Measurements from ENCODE around the gene TRABD2B.

The TRABD2B gene

GRCh38 chr1:47843781-47844557, 153.2 kb downstream of the TRABD2B start:
- WGBS, result 64% methylated on average over 10 of the region's 10 CpGs
- no peak for DNase-seq
- no peak overlapping the region for H2BK12ac ChIP-seq (ENCODE audit: low read length in 2 of 2)

GRCh38 chr1:47843059-47843458, 154.1 kb downstream of the TRABD2B start:
- no peak overlapping the region for H3K4ac ChIP-seq (ENCODE audit: low read depth in 1 of 2, low read length in 2 of 2)
- no peaks in the 10 kb centered on the region for H3K4me1 ChIP-seq (ENCODE audit: control insufficient read depth, insufficient read depth, low read depth, low read length)
- no peaks in the 10 kb centered on the region for H3K79me1 ChIP-seq (replicated peaks; ENCODE audit: low read length, poor library complexity, severe bottlenecking)
- H2BK120ac ChIP-seq (ENCODE audit: low read depth, low read length), result no peak overlapping the region
- no peaks in the 10 kb centered on the region for H3K36me3 ChIP-seq (ENCODE audit: control insufficient read depth in 1 of 2, insufficient read depth in 2 of 2, low read depth in 1 of 2, low read length in 2 of 2)
- H3K23ac ChIP-seq (ENCODE audit: low read length in 2 of 2), result no peak overlapping the region
- H3K27ac ChIP-seq (ENCODE audit: low read length, poor library complexity, severe bottlenecking), result no peak overlapping the region
- no peak overlapping the region for H2AK5ac ChIP-seq (ENCODE audit: low read length, severe bottlenecking)
- no peak overlapping the region for H3K14ac ChIP-seq (ENCODE audit: low read length in 2 of 2)
- H3K27me3 ChIP-seq (ENCODE audit: control insufficient read depth in 1 of 2, insufficient read depth in 1 of 2, low read length in 2 of 2), result peaks cover 5 to 10% of the 10 kb centered on the region in 2 experiments
- no peak overlapping the region for H2BK12ac ChIP-seq (ENCODE audit: low read length in 2 of 2)
- no peak overlapping the region for H4K8ac ChIP-seq (ENCODE audit: low read length)
- H3K18ac ChIP-seq (ENCODE audit: low read depth in 1 of 2, low read length in 2 of 2), result no peak overlapping the region
- no peak overlapping the region for H4K91ac ChIP-seq (ENCODE audit: low read length)
- no peaks in the 10 kb centered on the region for H3K9me3 ChIP-seq (ENCODE audit: control insufficient read depth, low read length)
- H2BK15ac ChIP-seq (ENCODE audit: low read depth, poor library complexity, severe bottlenecking), result no peak overlapping the region
- WGBS, result 70% methylated on average over 6 of the region's 6 CpGs
- no peak overlapping the region for H2BK5ac ChIP-seq (ENCODE audit: low read depth, low read length, poor library complexity, severe bottlenecking)
- no peak overlapping the region for H3K9ac ChIP-seq (ENCODE audit: low read length)
- no peak overlapping the region for H2AFZ ChIP-seq (ENCODE audit: low read depth, low read length)
- H3K4me2 ChIP-seq (ENCODE audit: low read length, poor library complexity, severe bottlenecking), result no peak overlapping the region
- no peak for DNase-seq
- no peak overlapping the region for H3K4me3 ChIP-seq (ENCODE audit: insufficient read depth in 1 of 2, low read depth in 1 of 2, low read length in 2 of 2)

More at GRCh38 chr1:47843781-47844557, 153.2 kb downstream of the TRABD2B start:
- Histone ChIP-seq H3K27ac (ENCODE audit: low read length, poor library complexity, severe bottlenecking) (no peak overlapping the region), H3K9ac (ENCODE audit: low read length) (no peak overlapping the region), H3K79me1 (replicated peaks; ENCODE audit: low read length, poor library complexity, severe bottlenecking) (no peaks in the 10 kb centered on the region), H2BK5ac (ENCODE audit: low read depth, low read length, poor library complexity, severe bottlenecking) (no peak overlapping the region), H4K8ac (ENCODE audit: low read length) (no peak overlapping the region), H3K18ac (ENCODE audit: low read depth in 1 of 2, low read length in 2 of 2) (no peak overlapping the region), H2BK15ac (ENCODE audit: low read depth, poor library complexity, severe bottlenecking) (no peak overlapping the region), H2BK120ac (ENCODE audit: low read depth, low read length) (no peak overlapping the region), H3K9me3 (ENCODE audit: control insufficient read depth, low read length) (no peaks in the 10 kb centered on the region), H3K36me3 (ENCODE audit: control insufficient read depth in 1 of 2, insufficient read depth in 2 of 2, low read depth in 1 of 2, low read length in 2 of 2) (no peaks in the 10 kb centered on the region), H2AFZ (ENCODE audit: low read depth, low read length) (no peak overlapping the region), H3K4me2 (ENCODE audit: low read length, poor library complexity, severe bottlenecking) (no peak overlapping the region), H3K27me3 (ENCODE audit: control insufficient read depth in 1 of 2, insufficient read depth in 1 of 2, low read length in 2 of 2) (peaks cover 5 to 10% of the 10 kb centered on the region in 2 experiments), H3K23ac (ENCODE audit: low read length in 2 of 2) (no peak overlapping the region), H4K91ac (ENCODE audit: low read length) (no peak overlapping the region), H3K14ac (ENCODE audit: low read length in 2 of 2) (no peak overlapping the region), H2AK5ac (ENCODE audit: low read length, severe bottlenecking) (no peak overlapping the region), H3K4me1 (ENCODE audit: control insufficient read depth, insufficient read depth, low read depth, low read length) (no peaks in the 10 kb centered on the region), H3K4me3 (ENCODE audit: insufficient read depth in 1 of 2, low read depth in 1 of 2, low read length in 2 of 2) (no peak overlapping the region), H3K4ac (ENCODE audit: low read depth in 1 of 2, low read length in 2 of 2) (no peak overlapping the region)

- no peak overlapping the region for H3K14ac ChIP-seq (ENCODE audit: low read length in 2 of 2)
- H2BK5ac ChIP-seq (ENCODE audit: low read depth, low read length, poor library complexity, severe bottlenecking), result no peak overlapping the region
- H3K79me1 ChIP-seq (replicated peaks; ENCODE audit: low read length, poor library complexity, severe bottlenecking), result no peaks in the 10 kb centered on the region
- H3K27ac ChIP-seq (ENCODE audit: low read length, poor library complexity, severe bottlenecking), result no peak overlapping the region
- H3K18ac ChIP-seq (ENCODE audit: low read depth in 1 of 2, low read length in 2 of 2), result no peak overlapping the region
- no peaks in the 10 kb centered on the region for H3K36me3 ChIP-seq (ENCODE audit: control insufficient read depth in 1 of 2, insufficient read depth in 2 of 2, low read depth in 1 of 2, low read length in 2 of 2)
- no peak overlapping the region for H2AFZ ChIP-seq (ENCODE audit: low read depth, low read length)
- no peaks in the 10 kb centered on the region for H3K9me3 ChIP-seq (ENCODE audit: control insufficient read depth, low read length)
- WGBS, result 31% methylated on average over 5 of the region's 5 CpGs
- H2BK15ac ChIP-seq (ENCODE audit: low read depth, poor library complexity, severe bottlenecking), result no peak overlapping the region
- H4K8ac ChIP-seq (ENCODE audit: low read length), result no peak overlapping the region
- H2BK120ac ChIP-seq (ENCODE audit: low read depth, low read length), result no peak overlapping the region
- H3K4me1 ChIP-seq (ENCODE audit: control insufficient read depth, insufficient read depth, low read depth, low read length), result no peaks in the 10 kb centered on the region
- no peak overlapping the region for H3K4ac ChIP-seq (ENCODE audit: low read depth in 1 of 2, low read length in 2 of 2)
- H2AK5ac ChIP-seq (ENCODE audit: low read length, severe bottlenecking), result no peak overlapping the region
- H3K27me3 ChIP-seq (ENCODE audit: control insufficient read depth in 1 of 2, insufficient read depth in 1 of 2, low read length in 2 of 2), result peaks cover 5 to 10% of the 10 kb centered on the region in 2 experiments
- H3K4me3 ChIP-seq (ENCODE audit: insufficient read depth in 1 of 2, low read depth in 1 of 2, low read length in 2 of 2), result no peak overlapping the region
- H4K91ac ChIP-seq (ENCODE audit: low read length), result no peak overlapping the region
- no peak for DNase-seq
- no peak overlapping the region for H3K4me2 ChIP-seq (ENCODE audit: low read length, poor library complexity, severe bottlenecking)
- no peak overlapping the region for H3K23ac ChIP-seq (ENCODE audit: low read length in 2 of 2)
- no peak overlapping the region for H3K9ac ChIP-seq (ENCODE audit: low read length)
- H2BK12ac ChIP-seq (ENCODE audit: low read length in 2 of 2), result no peak overlapping the region
Measured at GRCh38 chr1:47842228-47842919, 154.8 kb downstream of the TRABD2B start.

GRCh38 chr1:47841356-47841755, 155.8 kb downstream of the TRABD2B start:
- peaks cover 5 to 8% of the 10 kb centered on the region in 2 experiments for H3K27me3 ChIP-seq (ENCODE audit: control insufficient read depth in 1 of 2, insufficient read depth in 1 of 2, low read length in 2 of 2)
- no peaks in the 10 kb centered on the region for H3K4me1 ChIP-seq (ENCODE audit: control insufficient read depth, insufficient read depth, low read depth, low read length)
- DNase-seq, result no peak
- H2BK120ac ChIP-seq (ENCODE audit: low read depth, low read length), result no peak overlapping the region
- no peak overlapping the region for H2AFZ ChIP-seq (ENCODE audit: low read depth, low read length)
- H3K4me2 ChIP-seq (ENCODE audit: low read length, poor library complexity, severe bottlenecking), result no peak overlapping the region
- no peak overlapping the region for H3K4ac ChIP-seq (ENCODE audit: low read depth in 1 of 2, low read length in 2 of 2)
- WGBS, result 66% methylated on average over 3 of the region's 3 CpGs
- no peak overlapping the region for H2BK15ac ChIP-seq (ENCODE audit: low read depth, poor library complexity, severe bottlenecking)
- H3K9ac ChIP-seq (ENCODE audit: low read length), result no peak overlapping the region
- H2BK12ac ChIP-seq (ENCODE audit: low read length in 2 of 2), result no peak overlapping the region
- no peak overlapping the region for H3K18ac ChIP-seq (ENCODE audit: low read depth in 1 of 2, low read length in 2 of 2)
- H3K14ac ChIP-seq (ENCODE audit: low read length in 2 of 2), result no peak overlapping the region
- no peak overlapping the region for H2BK5ac ChIP-seq (ENCODE audit: low read depth, low read length, poor library complexity, severe bottlenecking)
- no peak overlapping the region for H3K23ac ChIP-seq (ENCODE audit: low read length in 2 of 2)
- no peak overlapping the region for H3K4me3 ChIP-seq (ENCODE audit: insufficient read depth in 1 of 2, low read depth in 1 of 2, low read length in 2 of 2)
- H3K79me1 ChIP-seq (replicated peaks; ENCODE audit: low read length, poor library complexity, severe bottlenecking), result no peaks in the 10 kb centered on the region
- H4K91ac ChIP-seq (ENCODE audit: low read length), result no peak overlapping the region
- no peak overlapping the region for H4K8ac ChIP-seq (ENCODE audit: low read length)
- H2AK5ac ChIP-seq (ENCODE audit: low read length, severe bottlenecking), result no peak overlapping the region
- H3K27ac ChIP-seq (ENCODE audit: low read length, poor library complexity, severe bottlenecking), result no peak overlapping the region
- H3K36me3 ChIP-seq (ENCODE audit: control insufficient read depth in 1 of 2, insufficient read depth in 2 of 2, low read depth in 1 of 2, low read length in 2 of 2), result no peaks in the 10 kb centered on the region
- H3K9me3 ChIP-seq (ENCODE audit: control insufficient read depth, low read length), result peaks cover 1% of the 10 kb centered on the region
